IMR-90 (cell line): Measurements from ENCODE around the gene ARHGEF4. TPM values are rescaled to one million over a fixed set of nuclear protein-coding genes. Genes with fewer than 3 reads are reported as not detected.

Experiments used
- ATAC-seq: fragments of 200-7000 bp; cut with Tn5 transposase; 2 replicates; pipeline ENCODE4 v1.9.1; 2020; ENCODE audit warnings: low read depth, mild to moderate bottlenecking, moderate library complexity
- BruUV-seq: library from RNA; stranded (reverse); fragments of 400-500 nt; replicated peaks from 2 replicates; lab custom pipeline; 2021; lab: Mats Ljungman, UMichigan
- CTCF ChIA-PET: fragments of 300-600 bp; formaldehyde crosslinking; extraction: SDS; loops from one replicate; lab custom pipeline; 2021; ENCODE audit warnings: antibody characterized with exemption; lab: Yijun Ruan, JAX
- POLR2A ChIA-PET: fragments of 300-600 bp; sonication (Branson Sonifier 250); formaldehyde crosslinking; loops from one replicate; lab custom pipeline; 2022; ENCODE audit warnings: antibody characterized with exemption; ENCODE audit not compliant: unreplicated experiment; lab: Charles Lee
- DNase-seq: peaks from one replicate; pipeline ENCODE4 v3.0.0; 2013
- H2AFZ ChIP-seq: replicated peaks from 2 replicates; pipeline ENCODE3; 2013; ENCODE audit warnings: low read length, mild to moderate bottlenecking; ENCODE audit not compliant: poor library complexity
- H2AK5ac ChIP-seq: 2 replicates; pipeline ENCODE4 v1.6.1; 2013; ENCODE audit warnings: low read depth, low read length, inconsistent platforms
- H2AK9ac ChIP-seq: replicated peaks from 2 replicates; pipeline ENCODE3; 2013; ENCODE audit warnings: mild to moderate bottlenecking, low read depth, low read length, moderate library complexity; ENCODE audit not compliant: poor library complexity
- H2BK120ac ChIP-seq: 2 replicates; pipeline ENCODE4 v1.6.1; 2013; ENCODE audit warnings: low read depth, low read length, inconsistent platforms
- H2BK15ac ChIP-seq: 3 replicates; pipeline ENCODE4 v1.6.1; 2013; ENCODE audit warnings: low read depth, low read length, inconsistent platforms
- H2BK20ac ChIP-seq: 2 replicates; pipeline ENCODE4 v1.6.1; 2013; ENCODE audit warnings: low read depth, mild to moderate bottlenecking, inconsistent platforms, low read length, moderate library complexity
- H2BK5ac ChIP-seq: 2 replicates; pipeline ENCODE4 v1.6.1; 2013; ENCODE audit warnings: mild to moderate bottlenecking, low read depth, low read length, inconsistent platforms; ENCODE audit not compliant: poor library complexity, severe bottlenecking
- H3K14ac ChIP-seq: replicated peaks from 2 replicates; pipeline ENCODE4 v1.6.1; 2013; ENCODE audit warnings: low read depth, low read length, inconsistent platforms
- H3K18ac ChIP-seq: 2 replicates; pipeline ENCODE4 v1.6.1; 2013; ENCODE audit warnings: low read depth, low read length, control low read depth
- H3K23ac ChIP-seq: 2 replicates; pipeline ENCODE4 v1.6.1; 2013; ENCODE audit warnings: low read depth, low read length, inconsistent platforms
- H3K27ac ChIP-seq: 2 replicates; pipeline ENCODE4 v1.5.1; 2013; ENCODE audit warnings: mild to moderate bottlenecking, control low read depth, low read length; ENCODE audit not compliant: insufficient read depth
- H3K27me3 ChIP-seq: 2 replicates; pipeline ENCODE4 v1.6.1; 2013; ENCODE audit warnings: low read length; ENCODE audit not compliant: control insufficient read depth, insufficient read depth
- H3K36me3 ChIP-seq: 2 replicates; pipeline ENCODE4 v1.6.1; 2013; ENCODE audit warnings: low read length, mixed read lengths; ENCODE audit not compliant: control insufficient read depth, insufficient read depth
- H3K4ac ChIP-seq: 2 replicates; pipeline ENCODE4 v1.6.1; 2013; ENCODE audit warnings: low read depth, low read length, inconsistent platforms
- H3K4me1 ChIP-seq: 2 replicates; pipeline ENCODE4 v1.6.1; 2013; ENCODE audit warnings: low read length, mixed read lengths; ENCODE audit not compliant: control insufficient read depth, insufficient read depth
- H3K4me2 ChIP-seq: 2 replicates; pipeline ENCODE4 v1.6.1; 2013; ENCODE audit warnings: low read depth, mild to moderate bottlenecking, control low read depth, low read length, moderate library complexity
- H3K4me3 ChIP-seq: 2 replicates; pipeline ENCODE4 v1.5.1; 2013; ENCODE audit warnings: low read depth, mild to moderate bottlenecking, control low read depth, low read length, moderate library complexity; ENCODE audit not compliant: insufficient read depth
- H3K56ac ChIP-seq: 2 replicates; pipeline ENCODE4 v1.6.1; 2013; ENCODE audit warnings: low read length, inconsistent platforms; ENCODE audit not compliant: insufficient read depth; ENCODE audit errors: extremely low read depth
- H3K79me1 ChIP-seq, 2 experiments: 2 replicates each; pipeline ENCODE4 v1.6.1; 2013; ENCODE audit warnings: low read length in 2 of 2, inconsistent platforms in 1 of 2, low read depth in 1 of 2
- H3K9ac ChIP-seq: 2 replicates; pipeline ENCODE4 v1.6.1; 2013; ENCODE audit warnings: low read depth, low read length, control low read depth
- H3K9me1 ChIP-seq: 2 replicates; pipeline ENCODE4 v1.6.1; 2013; ENCODE audit warnings: low read length, inconsistent platforms; ENCODE audit not compliant: insufficient read depth
- H3K9me3 ChIP-seq: 2 replicates; pipeline ENCODE4 v1.6.1; 2013; ENCODE audit warnings: low read length; ENCODE audit not compliant: control insufficient read depth, insufficient read depth
- H4K20me1 ChIP-seq: 2 replicates; pipeline ENCODE4 v1.6.1; 2013; ENCODE audit warnings: low read length, inconsistent platforms; ENCODE audit not compliant: insufficient read depth
- H4K5ac ChIP-seq: 2 replicates; pipeline ENCODE4 v1.6.1; 2013; ENCODE audit warnings: mild to moderate bottlenecking, low read depth, low read length, control low read depth
- H4K8ac ChIP-seq, 2 experiments: 2 replicates each; pipeline ENCODE4 v1.6.1; 2013; ENCODE audit warnings: low read depth in 2 of 2, low read length in 2 of 2, control low read depth in 1 of 2, inconsistent platforms in 1 of 2
- H4K91ac ChIP-seq: 2 replicates; pipeline ENCODE4 v1.6.1; 2013; ENCODE audit warnings: low read depth, low read length, inconsistent platforms; ENCODE audit not compliant: insufficient read depth
- CTCF ChIP-seq: conservative IDR thresholded peaks from 2 replicates; pipeline ENCODE4 v1.5.1; 2012; ENCODE audit warnings: mild to moderate bottlenecking, low read depth, low read length, improper control_type of control experiment
- MAFK ChIP-seq: IDR thresholded peaks from 2 replicates; pipeline ENCODE4 v1.6.1; 2012; ENCODE audit warnings: low read depth, low read length, improper control_type of control experiment
- WGBS, 2 experiments: methylation state at CpG; one replicate each; pipeline versions ENCODE4 v1.1.5 to v1.1.7; 2013; ENCODE audit warnings: missing lambda C conversion rate in 2 of 2; ENCODE audit not compliant: insufficient read length in 1 of 2; ENCODE audit errors: extremely low coverage in 2 of 2; 5-methylcytosine and 5-hydroxymethylcytosine counted together
- dilution Hi-C: fragments of 300-500 bp; cut with HindIII; formaldehyde crosslinking; loops from one replicate; pipeline ENCODE4 v1.14.3; 2018; ENCODE audit warnings: low sequenced_read_pairs; ENCODE audit not compliant: unreplicated experiment
- in situ Hi-C: fragments of 300-500 bp; cut with MboI; formaldehyde crosslinking; loops from 3 replicates; pipeline ENCODE4 v1.14.3; 2019; ENCODE audit warnings: low sequenced_read_pairs, inconsistent platforms, mixed read lengths
- intact Hi-C: fragments of 100-400 bp; cut with micrococcal nuclease; formaldehyde crosslinking; loops from 2 replicates; pipeline ENCODE4 v1.10.0; 2022
- polyA plus RNA-seq, 3 experiments: library from polyadenylated mRNA; depleted of rRNA; stranded (reverse); fragments of >200 nt; gene quantifications; 2 replicates each; pipeline ENCODE4 v1.2.3, GENCODE V29; 2012; ENCODE audit warnings: low replicate concordance in 1 of 3
- total RNA-seq: library from RNA; depleted of rRNA; stranded (reverse); fragments of >200 nt; gene quantifications from 2 replicates; pipeline ENCODE4 v1.2.3, GENCODE V29; 2012

ARHGEF4 gene
- total and polyA plus RNA-seq, 2 of the 4 experiments (the other 2 are of a cell fraction): 2.7 to 5.0 TPM

GRCh38 chr2:130966775-130967490 is 130.2 kb downstream of the ARHGEF4 start:
- no peak for ATAC-seq
- H2BK20ac ChIP-seq: no peak overlapping the region
- CTCF ChIA-PET: no interaction called here
- no peak overlapping the region for H3K4ac ChIP-seq
- no peak overlapping the region for H2AK5ac ChIP-seq
- dilution Hi-C loops: no loop called here
- no peak overlapping the region for H3K9ac ChIP-seq
- no peaks in the 10 kb centered on the region for H3K36me3 ChIP-seq
- H3K4me2 ChIP-seq: no peak overlapping the region
- H4K91ac ChIP-seq: no peak overlapping the region
- in situ Hi-C loops: no loop called here
- BruUV-seq: no TSS peak
- no peaks in the 10 kb centered on the region for H3K9me3 ChIP-seq
- H2BK15ac ChIP-seq: no peak overlapping the region
- H2AK9ac ChIP-seq: no peak overlapping the region
- no peaks in the 10 kb centered on the region for H3K4me1 ChIP-seq
- no peak overlapping the region for H4K5ac ChIP-seq
- no peak overlapping the region for H3K18ac ChIP-seq
- no peak overlapping the region for H3K23ac ChIP-seq
- no peak overlapping the region for H3K14ac ChIP-seq
- 43% methylated on average over 13 of the region's 14 CpGs; no CpG with 5 or more reads in 1 of the 2 experiments for WGBS, 2 experiments
- POLR2A ChIA-PET: no interaction called here
- TF ChIP-seq MAFK (0 out of 2 replicates have a peak, but pooled peaks have one; percentile 20), CTCF (no peak)
- intact Hi-C loops: no loop called here
- H2BK120ac ChIP-seq: no peak overlapping the region
- no peak overlapping the region for H3K4me3 ChIP-seq
- H3K27me3 ChIP-seq: peaks cover 40% of the 10 kb centered on the region
- H2BK5ac ChIP-seq: no peak overlapping the region
- H2AFZ ChIP-seq: no peak overlapping the region
- H4K8ac ChIP-seq: no peak overlapping the region
- DNase-seq: no peak
- H3K79me1 ChIP-seq: no peaks in the 10 kb centered on the region
- H4K20me1 ChIP-seq: no peaks in the 10 kb centered on the region
- H3K27ac ChIP-seq: no peak overlapping the region
- no peaks in the 10 kb centered on the region for H3K9me1 ChIP-seq
- no peak overlapping the region for H3K56ac ChIP-seq
